IMR-90 (cell line): ENCODE data around the gene ADORA2A.

Experiments
- CTCF ChIP-seq: conservative IDR thresholded peaks from 2 replicates; pipeline ENCODE4 v1.5.1; 2012; ENCODE audit warnings: mild to moderate bottlenecking, low read depth, low read length, improper control_type of control experiment
- MAFK ChIP-seq: IDR thresholded peaks from 2 replicates; pipeline ENCODE4 v1.6.1; 2012; ENCODE audit warnings: low read depth, low read length, improper control_type of control experiment
- POLR2A ChIP-seq: IDR thresholded peaks from 2 replicates; pipeline ENCODE4 v1.6.1; 2012; ENCODE audit warnings: mild to moderate bottlenecking, low read depth, low read length
- RFX5 ChIP-seq: IDR thresholded peaks from 2 replicates; pipeline ENCODE4 v1.8.0; 2012; ENCODE audit warnings: low read depth, mild to moderate bottlenecking, low read length, moderate library complexity
- USF2 ChIP-seq: fragments of 150-350 bp; IDR thresholded peaks from 2 replicates; pipeline ENCODE4 v1.6.1; 2017; ENCODE audit warnings: mild to moderate bottlenecking, antibody characterized with exemption, low read length, low read depth

- no peak for TF ChIP-seq CTCF
- no peak for TF ChIP-seq POLR2A
- no peak for TF ChIP-seq USF2
- TF ChIP-seq RFX5 = no peak
- TF ChIP-seq MAFK = no peak
These were observed 9.7 kb downstream of the ADORA2A start for GRCh38 chr22:24437091-24437490.
